Gastrocnemius medialis (tissue), 4 donors: Measurements from ENCODE around the gene ATG10. TPM values are rescaled to one million over a fixed set of nuclear protein-coding genes. Genes with fewer than 3 reads are reported as not detected.
"Not testable (repeated sequence)": the region's sequence is repeated elsewhere in the genome, so short reads cannot be mapped to it uniquely, and the experiment has no call there.

Experiments
- ATAC-seq, 2 donors: fragments of 150-250 bp; one replicate each; pipeline ENCODE4 v1.9.1; 2016
- DNase-seq, 2 donors: peaks; one replicate each; pipeline ENCODE4 v3.0.0-alpha.2; 2019
- H3K27ac ChIP-seq, 4 donors: fragments of 200-600 bp; sonication (generic); 1 replicate in 1 of 4; 2 replicates in 3 of 4; pipeline ENCODE4 v1.5.1; 2016 to 2018; ENCODE audit warnings: mild to moderate bottlenecking in 2 of 4, moderate library complexity in 1 of 4
- H3K27me3 ChIP-seq, 3 donors: fragments of 200-600 bp; sonication (generic) in 2 of 3; 1 replicate in 1 of 3; 2 replicates in 2 of 3; pipeline versions ENCODE4 v1.5.1 to v1.6.0; 2016 to 2019; ENCODE audit warnings: mild to moderate bottlenecking in 1 of 3, moderate library complexity in 1 of 3
- H3K36me3 ChIP-seq, 2 donors: fragments of 200-600 bp; sonication (generic) in 1 of 2; one replicate each; pipeline ENCODE4 v1.5.1; 2017 to 2018
- H3K4me1 ChIP-seq, 2 donors: fragments of 200-600 bp; sonication (generic) in 1 of 2; one replicate each; pipeline ENCODE4 v1.5.1; 2016 to 2017; ENCODE audit warnings: mild to moderate bottlenecking in 2 of 2
- H3K4me3 ChIP-seq, 4 donors: fragments of 200-600 bp; sonication (generic) in 3 of 4; 1 replicate in 1 of 4; 2 replicates in 3 of 4; pipeline ENCODE4 v1.5.1; 2016 to 2019; ENCODE audit warnings: mild to moderate bottlenecking in 2 of 4
- H3K9me3 ChIP-seq, 3 donors: fragments of 200-600 bp; sonication (generic) in 2 of 3; 1 replicate in 1 of 3; 2 replicates in 2 of 3; pipeline ENCODE4 v1.5.1; 2016 to 2019
- POLR2A ChIP-seq, 2 donors: fragments of 450-650 bp; IDR thresholded peaks; one replicate each; pipeline ENCODE4 v1.6.1; 2017; ENCODE audit warnings: antibody characterized with exemption in 2 of 2, mild to moderate bottlenecking in 2 of 2, moderate library complexity in 2 of 2
- in situ Hi-C, 4 donors: fragments of 200-750 bp; cut with MboI; loops; one replicate each; pipeline versions ENCODE4 v1.15.0 to v1.8.0; 2017; ENCODE audit warnings: low sequenced_read_pairs in 4 of 4
- intact Hi-C: fragments of 100-400 bp; cut with DNase I; formaldehyde crosslinking; loops from one replicate; pipeline ENCODE4 v1.15.1; 2023; ENCODE audit warnings: low total_unique reads
- total RNA-seq, 4 donors: library from RNA; depleted of rRNA; stranded (reverse); fragments of >200 nt; gene quantifications; one replicate each; pipeline versions ENCODE4 v1.1.0 to v1.2.3, GENCODE V29; 2016
- TF ChIP-seq, protein P1 (sequence below), 5 experiments: fragments of 450-650 bp in 3 of 5; fragments of 200-600 bp in 2 of 5; sonication (generic) in 2 of 5; IDR thresholded peaks in 4 of 5; conservative IDR thresholded peaks in 1 of 5; 1 replicate in 4 of 5; 2 replicates in 1 of 5; pipeline ENCODE4 v1.5.1; 2016 to 2019; ENCODE audit warnings: antibody characterized with exemption in 5 of 5, mild to moderate bottlenecking in 3 of 5, moderate library complexity in 3 of 5

Gene ATG10
- total RNA-seq, 4 donors from 2014 or later, result 2.9 to 8.5 (median 6.0) TPM

DNA sequence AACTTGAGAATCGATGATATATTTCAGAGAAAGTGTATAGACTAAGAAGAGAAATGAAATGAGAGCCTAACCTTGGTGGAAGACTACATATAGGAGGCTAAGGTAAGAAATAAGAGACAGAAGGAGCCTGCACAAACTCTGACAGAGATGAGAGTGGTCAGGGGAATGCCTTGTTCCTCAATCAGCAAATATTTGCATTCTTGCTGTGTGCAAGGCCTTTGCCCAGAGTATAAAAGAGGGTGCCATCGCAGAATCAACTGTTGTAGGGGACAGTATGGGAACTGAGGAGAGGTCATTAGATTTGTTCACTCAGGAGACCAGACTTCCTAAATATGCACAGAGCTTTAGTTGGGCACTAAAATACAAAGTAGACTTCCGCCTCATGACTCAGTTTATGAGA lies 137.2 kb downstream of the ATG10 start:
- intact Hi-C loops, result loop anchor here (5.0 to 10.0 kb wide), 2 partner anchors 137 to 604 kb away; partner anchors contain the start of gene ATG10
- Histone ChIP-seq H3K9me3 (no peaks in the 10 kb centered on the region), H3K27me3 (no peaks in the 10 kb centered on the region), H3K27ac (no peak overlapping the region), H3K4me3 (no peak overlapping the region), H3K36me3 (no peaks in the 10 kb centered on the region), H3K4me1 (peaks cover 7 to 18% of the 10 kb centered on the region in 2 donors)
- ATAC-seq (no peak), DNase-seq (no peak)
- TF ChIP-seq, protein P1, sequence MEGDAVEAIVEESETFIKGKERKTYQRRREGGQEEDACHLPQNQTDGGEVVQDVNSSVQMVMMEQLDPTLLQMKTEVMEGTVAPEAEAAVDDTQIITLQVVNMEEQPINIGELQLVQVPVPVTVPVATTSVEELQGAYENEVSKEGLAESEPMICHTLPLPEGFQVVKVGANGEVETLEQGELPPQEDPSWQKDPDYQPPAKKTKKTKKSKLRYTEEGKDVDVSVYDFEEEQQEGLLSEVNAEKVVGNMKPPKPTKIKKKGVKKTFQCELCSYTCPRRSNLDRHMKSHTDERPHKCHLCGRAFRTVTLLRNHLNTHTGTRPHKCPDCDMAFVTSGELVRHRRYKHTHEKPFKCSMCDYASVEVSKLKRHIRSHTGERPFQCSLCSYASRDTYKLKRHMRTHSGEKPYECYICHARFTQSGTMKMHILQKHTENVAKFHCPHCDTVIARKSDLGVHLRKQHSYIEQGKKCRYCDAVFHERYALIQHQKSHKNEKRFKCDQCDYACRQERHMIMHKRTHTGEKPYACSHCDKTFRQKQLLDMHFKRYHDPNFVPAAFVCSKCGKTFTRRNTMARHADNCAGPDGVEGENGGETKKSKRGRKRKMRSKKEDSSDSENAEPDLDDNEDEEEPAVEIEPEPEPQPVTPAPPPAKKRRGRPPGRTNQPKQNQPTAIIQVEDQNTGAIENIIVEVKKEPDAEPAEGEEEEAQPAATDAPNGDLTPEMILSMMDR (IDR thresholded peaks at IDR 0.05 in 4 of 5, conservative IDR thresholded peaks at IDR 0.05 in 1 of 5), result no peak
- TF ChIP-seq POLR2A (IDR thresholded peaks at IDR 0.05), result no peak
- in situ Hi-C loops, result loop anchor here in 2 of 4 donors (5.0 to 10.0 kb wide), 2 partner anchors 53 to 66 kb away; no protein-coding TSS in a partner anchor

DNA sequence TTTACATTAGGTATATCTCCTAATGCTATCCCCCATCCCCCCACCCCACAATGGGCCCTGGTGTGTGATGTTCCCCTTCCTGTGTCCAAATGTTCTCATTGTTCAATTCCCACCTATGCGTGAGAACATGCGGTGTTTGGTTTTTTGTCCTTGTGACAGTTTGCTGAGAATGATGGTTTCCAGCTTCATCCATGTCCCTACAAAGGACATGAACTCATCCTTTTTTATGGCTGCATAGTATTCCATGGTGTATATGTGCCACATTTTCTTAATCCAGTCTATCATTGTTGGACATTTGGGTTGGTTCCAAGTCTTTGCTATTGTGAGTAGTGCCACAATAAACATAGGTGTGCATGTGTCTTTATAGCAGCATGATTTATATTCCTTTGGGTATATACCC lies 138.1 kb downstream of the ATG10 start:
- H3K36me3 ChIP-seq, H3K27me3 ChIP-seq, DNase-seq, H3K9me3 ChIP-seq, ATAC-seq, H3K27ac ChIP-seq, H3K4me3 ChIP-seq: not testable (repeated sequence)
- peaks cover 7 to 18% of the 10 kb centered on the region in 2 donors for H3K4me1 ChIP-seq
- in situ Hi-C loops, result loop anchor here in 2 of 4 donors (5.0 to 10.0 kb wide), 2 partner anchors 52 to 65 kb away; no protein-coding TSS in a partner anchor
- intact Hi-C loops, result loop anchor here (5.0 to 10.0 kb wide), 2 partner anchors 138 to 605 kb away; partner anchors contain the start of gene ATG10

DNA sequence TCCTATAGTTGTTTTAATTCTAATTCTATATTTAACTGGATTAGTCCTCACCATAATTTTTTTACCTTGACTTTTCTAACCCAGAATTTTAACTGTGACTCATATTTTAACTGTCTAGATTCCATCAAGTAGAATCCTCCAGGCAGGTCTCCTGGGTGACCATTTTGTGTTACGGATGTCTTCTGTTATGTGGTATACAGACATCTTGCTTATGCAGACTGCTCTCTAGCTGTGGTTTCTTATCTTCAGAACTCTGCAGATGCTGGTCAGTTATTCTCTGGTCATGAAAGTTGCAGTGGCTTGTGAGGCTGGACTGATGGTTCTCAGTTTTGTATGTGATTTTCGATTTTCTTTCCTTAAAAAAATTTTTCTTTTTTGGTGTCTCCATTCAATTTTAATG lies 139.4 kb downstream of the ATG10 start:
- Histone ChIP-seq H3K9me3 (no peaks in the 10 kb centered on the region), H3K27me3 (no peaks in the 10 kb centered on the region), H3K36me3 (no peaks in the 10 kb centered on the region), H3K27ac (no peak overlapping the region), H3K4me1 (peaks cover 7 to 15% of the 10 kb centered on the region in 2 donors), H3K4me3 (no peak overlapping the region)
- TF ChIP-seq, protein P1 (IDR thresholded peaks at IDR 0.05 in 4 of 5, conservative IDR thresholded peaks at IDR 0.05 in 1 of 5), result no peak
- TF ChIP-seq POLR2A (IDR thresholded peaks at IDR 0.05), result no peak
- no peak for ATAC-seq
- no peak for DNase-seq
- intact Hi-C loops (no loop called here), in situ Hi-C loops (no loop called here)

DNA sequence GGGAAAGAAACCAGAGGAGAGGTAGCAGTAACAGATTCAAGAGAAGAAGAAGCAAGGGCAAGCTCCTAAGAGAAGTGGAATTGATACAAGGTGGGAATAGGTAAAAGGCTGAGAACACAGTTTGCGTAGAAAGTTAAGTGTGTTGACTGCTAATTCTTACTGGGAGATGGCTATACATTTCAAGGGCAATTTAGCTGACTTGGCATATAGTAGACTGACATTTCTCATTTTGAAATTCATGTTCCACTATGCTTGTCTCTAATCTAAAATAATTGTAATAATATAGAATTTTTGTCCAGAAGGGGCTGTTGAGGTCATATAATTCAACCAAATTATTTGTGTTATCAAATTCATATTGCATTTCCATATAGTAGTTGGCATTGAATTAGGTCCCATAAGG lies 144.0 kb downstream of the ATG10 start:
- H3K27me3 ChIP-seq, result no peaks in the 10 kb centered on the region
- no peak for ATAC-seq
- H3K4me1 ChIP-seq, result no peaks in the 10 kb centered on the region
- no peaks in the 10 kb centered on the region for H3K36me3 ChIP-seq
- TF ChIP-seq POLR2A (IDR thresholded peaks at IDR 0.05), result no peak
- TF ChIP-seq, protein P1 (IDR thresholded peaks at IDR 0.05 in 4 of 5, conservative IDR thresholded peaks at IDR 0.05 in 1 of 5), result no peak
- intact Hi-C loops, result no loop called here
- no peak for DNase-seq
- in situ Hi-C loops, result no loop called here
- no peak overlapping the region for H3K27ac ChIP-seq
- H3K4me3 ChIP-seq, result no peak overlapping the region
- H3K9me3 ChIP-seq, result no peaks in the 10 kb centered on the region

DNA sequence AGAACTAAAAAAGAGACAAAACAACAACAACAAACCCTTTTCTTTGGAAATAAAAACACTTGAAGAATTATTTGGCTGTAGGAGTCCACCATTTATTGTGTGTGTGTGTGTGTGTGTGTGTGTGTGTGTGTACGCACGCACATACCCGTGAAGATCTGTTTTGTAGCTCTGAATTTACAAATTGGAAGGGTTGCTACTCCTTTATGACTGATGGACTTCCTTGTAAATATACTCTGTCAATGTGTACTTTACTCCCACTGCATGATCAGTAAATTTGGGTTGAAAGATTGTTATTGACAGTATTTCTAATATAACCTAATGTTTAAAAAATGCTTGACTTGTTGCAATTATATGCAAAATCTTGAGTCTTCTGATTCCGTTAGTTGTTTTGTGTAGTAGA lies 148.1 kb downstream of the ATG10 start:
- TF ChIP-seq POLR2A (IDR thresholded peaks at IDR 0.05), result no peak
- TF ChIP-seq, protein P1 (IDR thresholded peaks at IDR 0.05 in 4 of 5, conservative IDR thresholded peaks at IDR 0.05 in 1 of 5), result no peak
- no peak for DNase-seq
- intact Hi-C loops, result no loop called here

More for the DNA sequence above, 148.1 kb downstream of the ATG10 start:
- Histone ChIP-seq H3K27ac (no peak overlapping the region), H3K27me3 (no peaks in the 10 kb centered on the region), H3K9me3 (no peaks in the 10 kb centered on the region), H3K4me3 (no peak overlapping the region), H3K36me3 (no peaks in the 10 kb centered on the region), H3K4me1 (no peaks in the 10 kb centered on the region)
- in situ Hi-C loops, result no loop called here
- no peak for ATAC-seq
